AG09309 (cell line): Measurements from ENCODE around the gene CBX3.
"Not testable (repeated sequence)": the region's sequence is repeated elsewhere in the genome, so short reads cannot be mapped to it uniquely, and the experiment has no call there.

ENCODE experiments used
- DNase-seq: peaks from one replicate; pipeline ENCODE4 v3.0.0-alpha.2; 2010; ENCODE audit warnings: low read depth
- H3K4me3 ChIP-seq: 2 replicates; pipeline ENCODE4 v1.5.1; 2011; ENCODE audit warnings: mild to moderate bottlenecking, low read depth, low read length, moderate library complexity; ENCODE audit not compliant: control insufficient read depth
- CTCF ChIP-seq: IDR thresholded peaks from 2 replicates; pipeline ENCODE4 v1.5.1; 2011; ENCODE audit warnings: mild to moderate bottlenecking, low read depth, low read length, inconsistent platforms; ENCODE audit not compliant: insufficient read depth, control insufficient read depth; ENCODE audit errors: missing control alignments

CBX3 gene

GRCh38 chr7:26166684-26167266, 34.8 kb upstream of the CBX3 start:
- DNase-seq = no peak
- TF ChIP-seq CTCF = no peak
- no peak overlapping the region for H3K4me3 ChIP-seq

GRCh38 chr7:26167303-26167934, 34.1 kb upstream of the CBX3 start:
- TF ChIP-seq CTCF = no peak

GRCh38 chr7:26168458-26169023, 33.0 kb upstream of the CBX3 start:
- DNase-seq = no peak
- no peak for TF ChIP-seq CTCF
- H3K4me3 ChIP-seq = no peak overlapping the region

More at GRCh38 chr7:26167303-26167934, 34.1 kb upstream of the CBX3 start:
- H3K4me3 ChIP-seq = no peak overlapping the region
- no peak for DNase-seq

- TF ChIP-seq CTCF = no peak
- no peak overlapping the region for H3K4me3 ChIP-seq
- no peak for DNase-seq
Observed at GRCh38 chr7:26169271-26169670, 32.3 kb upstream of the CBX3 start.

GRCh38 chr7:26170663-26171062, 30.9 kb upstream of the CBX3 start:
- DNase-seq = no peak
- no peak for TF ChIP-seq CTCF
- no peak overlapping the region for H3K4me3 ChIP-seq

- no peak for TF ChIP-seq CTCF
- DNase-seq = no peak
Observed at GRCh38 chr7:26171601-26172000, 29.9 kb upstream of the CBX3 start.

GRCh38 chr7:26172048-26172447, 29.5 kb upstream of the CBX3 start:
- H3K4me3 ChIP-seq = no peak overlapping the region
- no peak for DNase-seq
- no peak for TF ChIP-seq CTCF

More at GRCh38 chr7:26171601-26172000, 29.9 kb upstream of the CBX3 start:
- H3K4me3 ChIP-seq = no peak overlapping the region

- DNase-seq = not testable (repeated sequence)
Observed at GRCh38 chr7:26175903-26176302, 25.6 kb upstream of the CBX3 start.

GRCh38 chr7:26176696-26177095, 24.8 kb upstream of the CBX3 start:
- not testable (repeated sequence) for DNase-seq, H3K4me3 ChIP-seq

More at GRCh38 chr7:26175903-26176302, 25.6 kb upstream of the CBX3 start:
- not testable (repeated sequence) for H3K4me3 ChIP-seq

GRCh38 chr7:26177269-26177668, 24.3 kb upstream of the CBX3 start:
- not testable (repeated sequence) for DNase-seq, H3K4me3 ChIP-seq
